ENCODE data around the gene KDSR.
A peak's percentile ranks its signal among the peaks of the same experiment; 100 is the strongest.

Gene KDSR

GRCh38 chr18:63321291-63321690 is 45.7 kb downstream of the KDSR start:
- DNase-seq (ENCODE audit: low read depth), result no peak

- DNase-seq (ENCODE audit: low read depth), result no peak
Measured at GRCh38 chr18:63320975-63321265, 46.1 kb downstream of the KDSR start.

- DNase-seq (ENCODE audit: low read depth), result peak; percentile 85
Measured at GRCh38 chr18:63320123-63320974, 46.7 kb downstream of the KDSR start.

- peak; percentile 14 for DNase-seq (ENCODE audit: low read depth)
Measured at GRCh38 chr18:63319383-63320122, 47.5 kb downstream of the KDSR start, which contains the start of gene BCL2. BCL2 (minus strand) TSS chr18:63319769.

GRCh38 chr18:63318889-63319382 is 48.1 kb downstream of the KDSR start:
- no peak for DNase-seq (ENCODE audit: low read depth)

- DNase-seq (ENCODE audit: low read depth), result peak; percentile 73
Measured at GRCh38 chr18:63317982-63318888, 48.8 kb downstream of the KDSR start.

DNA sequence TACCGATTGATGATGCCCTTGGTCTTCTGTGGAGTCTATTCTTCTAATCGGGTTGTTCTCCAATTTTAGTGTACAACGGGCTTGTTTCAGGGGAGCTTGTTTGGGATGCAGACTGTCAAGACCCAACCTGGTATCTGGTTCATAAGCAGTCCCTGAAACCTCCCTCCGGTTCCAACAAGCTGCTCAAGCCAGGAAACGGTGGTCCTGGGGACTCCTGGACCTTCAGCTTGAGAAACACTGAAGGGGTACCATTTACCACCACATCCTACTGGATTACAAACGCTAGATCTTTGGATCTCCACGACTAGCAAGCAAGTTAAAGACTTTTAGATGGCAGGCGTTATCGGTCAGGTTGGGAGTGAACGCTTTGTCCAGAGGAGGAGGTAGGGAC is 49.5 kb downstream of the KDSR start:
- DNase-seq (ENCODE audit: low read depth), result no peak

GRCh38 chr18:63316612-63317555 is 50.1 kb downstream of the KDSR start:
- no peak for DNase-seq (ENCODE audit: low read depth)

DNA sequence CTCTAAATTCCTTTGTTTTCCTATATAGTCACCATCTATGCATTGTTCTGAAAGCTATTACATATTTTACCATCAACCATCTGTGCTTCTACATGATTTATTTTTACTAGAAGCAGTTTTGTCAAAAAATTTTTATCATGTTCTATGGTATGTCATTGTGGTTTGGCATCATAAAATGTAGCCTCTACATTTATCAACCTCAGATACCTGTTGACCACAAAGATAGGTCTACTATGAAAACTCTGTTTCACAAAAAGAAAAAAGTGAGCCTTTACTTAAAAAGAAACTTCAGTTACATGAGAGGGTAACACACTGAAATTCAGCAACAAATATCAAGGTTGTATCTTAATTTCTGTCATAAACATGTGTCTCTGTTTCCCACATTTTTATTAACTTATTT is 51.1 kb downstream of the KDSR start:
- no peak for DNase-seq (ENCODE audit: low read depth)

DNA sequence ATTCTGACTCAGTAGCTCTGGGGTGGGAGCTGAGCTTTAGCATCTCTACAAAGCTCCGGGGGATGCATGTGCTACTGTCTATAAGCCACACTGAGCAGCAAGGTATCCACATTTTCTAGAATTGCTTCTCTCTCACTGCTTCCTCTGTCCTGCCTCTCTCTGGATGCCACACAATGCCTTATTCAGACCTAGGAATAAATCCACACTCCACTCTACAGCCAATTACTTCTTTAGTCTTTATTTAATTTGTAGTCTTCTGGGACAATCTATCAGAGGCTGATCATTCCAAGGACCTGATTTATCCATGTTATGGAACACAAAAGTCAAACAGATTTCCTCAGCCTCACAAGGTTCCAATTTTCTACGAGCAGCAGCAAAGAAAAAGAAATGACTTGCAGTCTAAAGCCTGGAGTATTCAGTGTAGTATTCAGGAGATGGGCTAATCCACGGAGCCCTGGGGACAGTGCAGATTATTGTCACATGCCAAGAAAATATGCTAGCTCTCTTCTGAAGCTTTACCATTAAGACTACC is 51.8 kb downstream of the KDSR start:
- no peak for DNase-seq (ENCODE audit: low read depth)

DNA sequence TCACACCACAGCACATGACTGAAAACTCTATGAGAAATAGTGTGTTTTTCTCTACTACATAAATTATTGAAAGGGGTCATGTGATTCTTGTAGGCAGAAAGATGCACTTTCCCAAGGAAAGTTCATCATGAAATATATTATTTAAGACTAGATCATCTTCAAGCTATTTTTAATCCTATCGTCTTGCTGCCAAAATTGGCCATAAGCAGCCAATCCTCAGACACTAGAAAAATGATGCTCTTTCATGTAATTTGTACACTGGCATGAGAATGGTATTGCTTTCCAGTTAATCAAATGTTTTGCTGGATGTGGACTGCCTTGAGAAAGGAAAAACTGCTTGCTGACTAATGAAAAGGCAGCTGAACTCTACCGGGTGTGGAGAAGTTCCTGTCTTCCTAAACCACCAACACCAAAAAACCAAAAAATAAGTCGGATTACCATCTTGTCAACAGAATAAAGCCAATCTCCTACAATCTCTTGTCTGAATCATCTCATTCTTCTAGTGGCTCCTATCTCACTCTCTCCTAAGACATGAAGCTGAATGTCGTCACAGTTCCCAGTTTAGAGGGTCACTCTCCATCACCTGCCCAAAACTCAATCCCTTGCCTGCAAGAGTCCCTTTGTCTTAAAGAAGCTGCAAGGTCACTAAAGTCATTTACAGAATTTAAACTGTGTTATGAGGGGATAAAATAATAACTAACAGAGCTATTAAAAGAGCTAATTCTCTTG is 52.8 kb downstream of the KDSR start:
- DNase-seq (ENCODE audit: low read depth), result no peak

- DNase-seq (ENCODE audit: low read depth), result no peak
Measured at GRCh38 chr18:63313396-63313917, 53.5 kb downstream of the KDSR start.

DNA sequence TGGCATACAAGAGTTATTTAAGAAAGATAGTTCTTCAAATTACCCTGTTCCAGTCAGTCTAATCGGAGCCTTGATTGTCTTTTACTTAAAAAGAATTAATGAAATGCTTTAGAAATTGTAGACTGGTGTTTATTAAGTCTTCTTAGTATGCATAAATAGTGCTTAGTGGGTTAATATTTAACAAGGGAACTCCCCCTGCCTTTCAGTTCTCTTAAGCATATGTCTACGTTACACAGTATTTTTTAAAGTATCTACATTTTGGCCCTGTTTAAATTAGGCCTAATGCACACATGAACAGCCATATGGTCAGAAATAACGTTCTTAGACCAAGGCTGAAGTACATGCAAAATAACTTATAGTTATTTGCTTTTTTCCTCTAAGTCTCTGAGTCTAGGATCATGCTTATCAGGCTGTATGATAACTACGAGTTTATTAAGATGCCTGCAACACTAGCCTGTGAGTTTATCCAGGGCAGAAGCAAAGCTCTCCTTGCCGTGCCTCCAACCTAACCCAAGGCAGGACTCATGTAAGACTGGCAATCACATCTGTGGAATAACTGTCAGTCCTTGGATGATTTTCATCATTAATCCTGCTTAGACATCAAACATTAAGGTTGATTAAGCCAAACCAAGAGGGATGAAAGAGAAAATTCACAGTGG is 54.1 kb downstream of the KDSR start:
- DNase-seq (ENCODE audit: low read depth), result no peak

GRCh38 chr18:63312019-63312409 is 55.0 kb downstream of the KDSR start:
- DNase-seq (ENCODE audit: low read depth), result no peak

DNA sequence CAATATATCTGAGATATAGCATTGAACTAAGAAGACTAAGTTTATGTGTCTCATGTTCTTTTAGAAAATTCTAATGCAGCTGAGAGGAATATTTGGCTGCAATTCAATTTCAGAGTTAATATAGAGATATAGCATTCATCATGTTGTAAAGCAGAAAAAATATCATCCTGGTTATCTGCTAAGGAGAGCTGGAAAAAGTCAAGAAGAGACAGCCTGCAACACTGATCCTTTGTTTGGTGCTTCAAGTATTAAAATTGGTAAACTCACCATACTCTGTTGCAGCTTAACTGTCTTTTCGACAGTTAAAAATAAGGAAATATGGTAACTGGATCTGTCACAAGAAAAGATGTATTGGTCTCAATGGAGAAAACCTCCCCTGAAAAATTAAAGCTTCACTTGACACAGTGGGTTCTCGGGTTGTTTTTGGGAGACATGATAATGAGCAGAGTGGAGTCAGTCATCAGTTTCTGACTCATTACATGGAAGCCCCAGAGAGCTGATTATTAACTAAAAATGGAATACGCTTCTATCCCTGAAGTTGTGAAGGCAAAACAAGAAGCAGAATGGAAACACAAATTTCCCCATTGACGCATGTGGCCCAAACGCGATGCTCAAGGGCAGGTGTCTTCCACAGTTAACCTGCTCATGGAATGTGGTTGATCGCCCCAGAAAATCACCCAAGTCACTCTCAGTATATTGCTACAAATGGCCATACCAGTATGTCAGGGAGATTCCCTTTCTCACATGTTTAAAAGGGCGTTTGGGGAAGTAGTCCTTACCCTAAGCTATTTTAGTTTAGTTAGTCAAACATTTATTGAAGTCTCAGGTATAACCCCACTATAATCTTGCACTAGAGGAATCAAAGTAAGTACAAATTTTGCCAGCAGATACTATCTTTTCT is 55.6 kb downstream of the KDSR start:
- DNase-seq (ENCODE audit: low read depth), result no peak

DNA sequence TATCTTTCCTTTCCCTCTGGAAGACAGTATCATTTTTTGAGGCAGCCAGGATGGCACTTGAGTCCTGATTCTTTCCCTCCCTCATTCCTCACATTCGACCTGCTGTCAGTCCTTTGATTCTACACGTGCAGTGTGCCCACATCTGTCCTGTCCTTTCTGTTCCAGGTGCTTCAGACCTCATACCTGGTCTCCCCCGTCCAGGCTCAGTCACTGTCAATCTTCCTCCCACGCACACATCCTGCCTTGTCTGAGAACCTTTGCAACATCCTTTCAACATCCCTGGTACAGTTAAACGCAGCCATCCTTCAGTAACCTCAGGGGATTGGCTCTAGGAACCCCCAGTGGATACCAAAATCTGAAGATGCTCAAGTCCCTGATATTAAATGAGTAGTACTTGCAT is 57.6 kb downstream of the KDSR start:
- DNase-seq (ENCODE audit: low read depth), result no peak

- DNase-seq (ENCODE audit: low read depth), result no peak
Measured at GRCh38 chr18:63307551-63308200, 59.3 kb downstream of the KDSR start.

All from T follicular helper cell (primary cell).